D341Med (cell line): ENCODE measurements around the gene YIPF5.

Experiments
- DNase-seq: peaks from one replicate; pipeline ENCODE4 v3.0.0; 2012; ENCODE audit warnings: low spot score

Gene YIPF5

GRCh38 chr5:144177548-144177947, 7.1 kb upstream of the YIPF5 start:
- no peak for DNase-seq

- DNase-seq: no peak
These were observed 3.3 kb upstream of the YIPF5 start for GRCh38 chr5:144173766-144174165.

- no peak for DNase-seq
These were observed 569 bp downstream of the YIPF5 start for GRCh38 chr5:144169904-144170275.

GRCh38 chr5:144167998-144168397, 2.5 kb downstream of the YIPF5 start:
- no peak for DNase-seq

- DNase-seq: no peak
These were observed 3.8 kb downstream of the YIPF5 start for GRCh38 chr5:144166696-144167095.

- no peak for DNase-seq
These were observed 7.8 kb downstream of the YIPF5 start for GRCh38 chr5:144162686-144163085.

- DNase-seq: no peak
These were observed 13.7 kb downstream of the YIPF5 start for GRCh38 chr5:144156767-144157171.

- DNase-seq: no peak
These were observed 19.4 kb downstream of the YIPF5 start for GRCh38 chr5:144151026-144151425.

- DNase-seq: no peak
These were observed 25.3 kb downstream of the YIPF5 start for GRCh38 chr5:144144956-144145751.

- no peak for DNase-seq
These were observed 26.8 kb downstream of the YIPF5 start for GRCh38 chr5:144143625-144144024.

GRCh38 chr5:144142824-144143162, 27.7 kb downstream of the YIPF5 start:
- no peak for DNase-seq

GRCh38 chr5:144142139-144142823, 28.2 kb downstream of the YIPF5 start:
- peak; percentile 58 for DNase-seq

GRCh38 chr5:144141585-144141984, 28.9 kb downstream of the YIPF5 start:
- no peak for DNase-seq

GRCh38 chr5:144139586-144139985, 30.9 kb downstream of the YIPF5 start:
- peak; percentile 39 for DNase-seq

- no peak for DNase-seq
These were observed 35.2 kb downstream of the YIPF5 start for GRCh38 chr5:144135113-144135762.

- DNase-seq: no peak
These were observed 36.1 kb downstream of the YIPF5 start for GRCh38 chr5:144134194-144134826.

GRCh38 chr5:144133050-144133633, 37.3 kb downstream of the YIPF5 start:
- no peak for DNase-seq

- no peak for DNase-seq
These were observed 39.2 kb downstream of the YIPF5 start for GRCh38 chr5:144131261-144131660.

- DNase-seq: no peak
These were observed 40.2 kb downstream of the YIPF5 start for GRCh38 chr5:144130306-144130705.

- DNase-seq: no peak
These were observed 41.6 kb downstream of the YIPF5 start for GRCh38 chr5:144128844-144129243.

GRCh38 chr5:144126707-144127106, 43.8 kb downstream of the YIPF5 start:
- no peak for DNase-seq

- DNase-seq: no peak
These were observed 45.2 kb downstream of the YIPF5 start for GRCh38 chr5:144125163-144125726.
